Neural progenitor cell (in vitro differentiated cells): ENCODE results near the gene CACNA1C. TPM values are rescaled to one million over a fixed set of nuclear protein-coding genes. Genes with fewer than 3 reads are reported as not detected.

ENCODE experiments used
- DNase-seq: peaks from one replicate; pipeline ENCODE4 v3.0.0-alpha.2; 2016; ENCODE audit warnings: low spot score
- H2AFZ ChIP-seq: fragments of 200-600 bp; sonication (generic); replicated peaks from 2 replicates; pipeline ENCODE4 v1.6.1; 2016; ENCODE audit warnings: antibody characterized with exemption
- H3F3A ChIP-seq: fragments of 200-600 bp; sonication (generic); 2 replicates; pipeline ENCODE4 v1.6.1; 2016; ENCODE audit warnings: antibody characterized with exemption, low read depth
- H3K27ac ChIP-seq: fragments of 200-600 bp; sonication (generic); 2 replicates; pipeline ENCODE4 v1.5.1; 2016; ENCODE audit warnings: mild to moderate bottlenecking
- H3K27me3 ChIP-seq: fragments of 200-600 bp; sonication (generic); 2 replicates; pipeline ENCODE4 v1.6.1; 2016; ENCODE audit warnings: mild to moderate bottlenecking, moderate library complexity
- H3K36me3 ChIP-seq: fragments of 200-600 bp; sonication (generic); 2 replicates; pipeline ENCODE4 v1.5.1; 2016
- H3K4me1 ChIP-seq: fragments of 200-600 bp; sonication (generic); 2 replicates; pipeline ENCODE4 v1.6.1; 2016; ENCODE audit warnings: mixed run types
- H3K4me2 ChIP-seq: fragments of 200-600 bp; sonication (generic); 2 replicates; pipeline ENCODE4 v1.6.1; 2016
- H3K4me3 ChIP-seq: fragments of 200-600 bp; sonication (generic); 2 replicates; pipeline ENCODE4 v1.5.1; 2016
- H3K79me2 ChIP-seq: fragments of 200-600 bp; sonication (generic); 2 replicates; pipeline ENCODE4 v1.6.1; 2016; ENCODE audit warnings: low read depth
- H3K9ac ChIP-seq: fragments of 200-600 bp; sonication (generic); 2 replicates; pipeline ENCODE4 v1.6.1; 2016
- H3K9me3 ChIP-seq: fragments of 200-600 bp; sonication (generic); 2 replicates; pipeline ENCODE4 v1.5.1; 2016; ENCODE audit warnings: low read depth
- H4K20me1 ChIP-seq: fragments of 200-600 bp; sonication (generic); 2 replicates; pipeline ENCODE4 v1.6.1; 2016; ENCODE audit warnings: low read depth
- H3K27ac Mint-ChIP-seq: 3 replicates; pipeline ENCODE4 v1.8.0; 2021; ENCODE audit warnings: mixed read lengths
- H3K27me3 Mint-ChIP-seq: 2 replicates; pipeline ENCODE4 v1.8.0; 2022; ENCODE audit warnings: low read depth, mild to moderate bottlenecking, inconsistent platforms, moderate library complexity, mixed read lengths; ENCODE audit not compliant: insufficient read depth
- H3K36me3 Mint-ChIP-seq: 3 replicates; pipeline ENCODE4 v1.8.0; 2021; ENCODE audit warnings: mixed read lengths
- H3K4me1 Mint-ChIP-seq: 3 replicates; pipeline ENCODE4 v1.8.0; 2021; ENCODE audit warnings: mixed read lengths
- H3K4me3 Mint-ChIP-seq: 3 replicates; pipeline ENCODE4 v1.8.0; 2021; ENCODE audit warnings: mild to moderate bottlenecking, moderate library complexity, mixed read lengths
- H3K9me3 Mint-ChIP-seq: 3 replicates; pipeline ENCODE4 v1.8.0; 2020; ENCODE audit warnings: mixed read lengths
- CTCF ChIP-seq: fragments of 200-600 bp; sonication (generic); IDR thresholded peaks from 2 replicates; pipeline ENCODE4 v1.5.1; 2017; ENCODE audit warnings: antibody characterized with exemption, mild to moderate bottlenecking
- EZH2 ChIP-seq: fragments of 200-600 bp; sonication (generic); IDR thresholded peaks from 2 replicates; pipeline ENCODE4 v1.6.1; 2017; ENCODE audit warnings: antibody characterized with exemption, mild to moderate bottlenecking, moderate library complexity
- EZH2phosphoT487 ChIP-seq: fragments of 200-600 bp; sonication (generic); IDR thresholded peaks from 2 replicates; pipeline ENCODE4 v1.6.1; 2017; ENCODE audit warnings: antibody characterized with exemption
- total RNA-seq: library from RNA; depleted of rRNA; stranded (reverse); fragments of >200 nt; gene quantifications from 2 replicates; pipeline ENCODE4 v1.2.3, GENCODE V29; 2015; ENCODE audit warnings: low replicate concordance

The CACNA1C gene
- total RNA-seq, 1 donor from 2014 or later, result 2.7 TPM

GRCh38 chr12:2345902-2346301 lies 293.1 kb downstream of the CACNA1C start:
- Histone ChIP-seq H3F3A (no peaks in the 10 kb centered on the region), H2AFZ (no peak overlapping the region), H4K20me1 (no peaks in the 10 kb centered on the region), H3K4me1 (no peaks in the 10 kb centered on the region), H3K9me3 (no peaks in the 10 kb centered on the region), H3K27me3 (no peaks in the 10 kb centered on the region), H3K79me2 (no peaks in the 10 kb centered on the region), H3K4me3 (no peak overlapping the region), H3K4me2 (no peak overlapping the region), H3K36me3 (no peaks in the 10 kb centered on the region), H3K9ac (no peak overlapping the region), H3K27ac (no peak overlapping the region)
- H3K36me3 Mint-ChIP-seq, result no peaks in the 10 kb centered on the region
- no peaks in the 10 kb centered on the region for H3K9me3 Mint-ChIP-seq
- H3K4me3 Mint-ChIP-seq, result no peak overlapping the region
- peaks cover 2% of the 10 kb centered on the region for H3K27me3 Mint-ChIP-seq
- DNase-seq, result no peak
- no peak for TF ChIP-seq EZH2
- no peak for TF ChIP-seq EZH2phosphoT487
- TF ChIP-seq CTCF, result no peak
- H3K27ac Mint-ChIP-seq, result no peak overlapping the region
- H3K4me1 Mint-ChIP-seq, result peaks cover 12% of the 10 kb centered on the region

GRCh38 chr12:2346416-2346815 lies 293.6 kb downstream of the CACNA1C start:
- Mint-ChIP-seq H3K9me3 (no peaks in the 10 kb centered on the region), H3K36me3 (no peaks in the 10 kb centered on the region), H3K4me3 (no peak overlapping the region), H3K27ac (no peak overlapping the region), H3K4me1 (peaks cover 7% of the 10 kb centered on the region), H3K27me3 (peaks cover 2% of the 10 kb centered on the region)
- Histone ChIP-seq H3K4me2 (no peak overlapping the region), H3K4me3 (no peak overlapping the region), H3K9me3 (no peaks in the 10 kb centered on the region), H3K79me2 (no peaks in the 10 kb centered on the region), H3K36me3 (no peaks in the 10 kb centered on the region), H3K9ac (no peak overlapping the region), H3F3A (no peaks in the 10 kb centered on the region), H3K27ac (no peak overlapping the region), H3K4me1 (no peaks in the 10 kb centered on the region), H2AFZ (no peak overlapping the region), H3K27me3 (no peaks in the 10 kb centered on the region), H4K20me1 (no peaks in the 10 kb centered on the region)
- no peak for TF ChIP-seq CTCF
- no peak for TF ChIP-seq EZH2
- TF ChIP-seq EZH2phosphoT487, result no peak
- no peak for DNase-seq

GRCh38 chr12:2347137-2347843 lies 294.5 kb downstream of the CACNA1C start:
- no peak overlapping the region for H2AFZ ChIP-seq
- no peak overlapping the region for H3K9ac ChIP-seq
- H4K20me1 ChIP-seq, result no peaks in the 10 kb centered on the region
- H3K36me3 ChIP-seq, result no peaks in the 10 kb centered on the region
- Mint-ChIP-seq H3K27me3 (peaks cover 2% of the 10 kb centered on the region), H3K36me3 (no peaks in the 10 kb centered on the region), H3K27ac (no peak overlapping the region), H3K4me3 (no peak overlapping the region), H3K9me3 (no peaks in the 10 kb centered on the region), H3K4me1 (no peaks in the 10 kb centered on the region)
- H3K4me2 ChIP-seq, result no peak overlapping the region
- H3K4me3 ChIP-seq, result no peak overlapping the region
- H3K4me1 ChIP-seq, result no peaks in the 10 kb centered on the region
- no peaks in the 10 kb centered on the region for H3F3A ChIP-seq
- no peaks in the 10 kb centered on the region for H3K79me2 ChIP-seq
- no peaks in the 10 kb centered on the region for H3K27me3 ChIP-seq
- no peak for TF ChIP-seq EZH2phosphoT487
- TF ChIP-seq CTCF, result no peak
- no peak for TF ChIP-seq EZH2
- no peak overlapping the region for H3K27ac ChIP-seq
- DNase-seq, result no peak
- no peaks in the 10 kb centered on the region for H3K9me3 ChIP-seq
